ENCODE measurements around the gene TMEM259. TPM values are rescaled to one million over a fixed set of nuclear protein-coding genes. Genes with fewer than 3 reads are reported as not detected.

TMEM259 gene
- total RNA-seq = 72.3 TPM

- ATAC-seq = peak; percentile 83
Measured at GRCh38 chr19:1020868-1021425, at the start of gene TMEM259. TSS of gene TMEM259 (minus strand) at chr19:1021123. CDS start at chr19:1020996, 127 bp downstream.

GRCh38 chr19:1070576-1070930 is 49.6 kb upstream of the TMEM259 start:
- no peak for ATAC-seq

DNA sequence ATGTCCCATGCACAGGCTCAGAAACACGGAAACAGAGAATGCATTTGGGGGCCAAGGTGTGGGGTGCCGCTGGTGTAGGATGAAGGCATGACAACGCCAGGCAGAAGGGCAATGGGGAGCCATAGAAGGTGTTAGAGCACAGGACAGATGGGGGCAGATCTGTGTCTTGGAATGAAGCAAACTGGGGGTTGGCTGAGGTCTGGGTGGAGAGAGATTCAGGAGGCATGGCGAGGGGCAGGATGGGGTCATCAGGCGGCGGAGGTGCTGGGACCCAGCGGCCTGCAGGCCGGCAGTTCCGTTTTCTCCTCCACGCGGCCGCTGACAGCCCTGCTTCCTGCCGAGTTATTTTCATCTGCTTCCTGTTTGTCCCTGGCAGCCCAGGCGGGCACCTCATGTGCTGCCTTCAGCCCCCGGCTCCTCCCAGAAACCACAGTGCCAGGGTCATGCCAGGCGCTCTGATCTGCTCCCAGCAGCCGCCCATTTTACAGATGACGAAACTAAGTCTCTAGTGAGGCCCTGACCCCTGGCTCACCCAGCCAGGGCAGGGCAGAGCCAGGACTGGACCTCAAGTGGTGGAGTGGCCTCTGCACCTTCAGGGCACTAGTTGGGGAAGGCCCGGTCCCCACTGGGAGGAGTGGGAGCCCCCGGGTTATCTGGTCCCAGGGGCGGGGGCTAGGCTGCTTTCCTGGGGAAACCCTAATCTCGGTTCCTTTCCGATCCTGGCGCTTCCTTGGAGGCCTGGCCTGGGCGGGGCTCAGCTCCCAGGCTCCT is 48.3 kb upstream of the TMEM259 start:
- peak; percentile 7 for ATAC-seq

DNA sequence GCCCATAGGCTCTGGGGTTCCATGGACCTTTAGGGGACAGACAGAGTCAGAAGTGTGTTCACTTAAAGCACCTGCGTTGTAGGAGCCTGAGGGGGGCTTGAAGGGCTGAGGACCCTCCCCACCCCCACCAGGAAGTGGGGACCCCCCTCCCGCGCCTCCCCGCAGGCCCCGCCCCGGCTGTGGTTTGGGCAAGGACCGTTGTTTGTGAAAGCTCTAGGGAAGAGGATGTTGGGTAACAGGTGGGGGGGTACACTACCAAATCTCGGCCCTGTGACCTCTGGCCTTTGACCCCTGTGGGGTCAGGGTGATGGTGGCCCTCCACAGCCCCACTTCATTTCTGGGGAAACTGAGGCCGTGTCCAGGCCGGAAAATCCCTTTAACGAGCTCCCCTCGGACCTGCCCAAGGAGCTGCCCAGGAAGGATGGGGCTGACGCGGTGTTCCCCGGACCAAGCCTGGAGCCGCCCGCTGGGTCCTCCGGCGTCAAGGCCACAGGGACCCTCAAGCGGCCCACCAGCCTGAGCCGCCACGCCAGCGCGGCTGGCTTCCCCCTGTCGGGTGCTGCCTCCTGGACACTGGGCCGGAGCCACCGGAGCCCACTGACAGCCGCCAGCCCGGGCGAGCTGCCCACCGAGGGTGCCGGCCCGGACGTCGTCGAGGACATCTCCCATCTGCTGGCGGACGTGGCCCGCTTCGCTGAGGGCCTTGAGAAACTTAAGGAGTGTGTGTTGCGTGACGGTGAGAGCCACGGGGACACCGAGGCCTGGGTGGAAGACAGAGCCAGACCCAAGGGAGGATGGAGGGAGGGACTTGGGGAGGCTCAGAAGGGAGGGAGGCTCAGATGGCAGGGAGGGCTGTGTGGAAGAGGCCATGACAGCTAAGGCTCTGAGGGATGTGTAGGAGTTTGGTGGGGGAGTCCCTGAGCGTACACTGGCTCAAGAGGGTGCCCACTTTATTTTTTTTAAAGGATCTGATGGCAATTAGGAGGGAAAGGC is 47.4 kb upstream of the TMEM259 start:
- peak; percentile 4 for ATAC-seq

DNA sequence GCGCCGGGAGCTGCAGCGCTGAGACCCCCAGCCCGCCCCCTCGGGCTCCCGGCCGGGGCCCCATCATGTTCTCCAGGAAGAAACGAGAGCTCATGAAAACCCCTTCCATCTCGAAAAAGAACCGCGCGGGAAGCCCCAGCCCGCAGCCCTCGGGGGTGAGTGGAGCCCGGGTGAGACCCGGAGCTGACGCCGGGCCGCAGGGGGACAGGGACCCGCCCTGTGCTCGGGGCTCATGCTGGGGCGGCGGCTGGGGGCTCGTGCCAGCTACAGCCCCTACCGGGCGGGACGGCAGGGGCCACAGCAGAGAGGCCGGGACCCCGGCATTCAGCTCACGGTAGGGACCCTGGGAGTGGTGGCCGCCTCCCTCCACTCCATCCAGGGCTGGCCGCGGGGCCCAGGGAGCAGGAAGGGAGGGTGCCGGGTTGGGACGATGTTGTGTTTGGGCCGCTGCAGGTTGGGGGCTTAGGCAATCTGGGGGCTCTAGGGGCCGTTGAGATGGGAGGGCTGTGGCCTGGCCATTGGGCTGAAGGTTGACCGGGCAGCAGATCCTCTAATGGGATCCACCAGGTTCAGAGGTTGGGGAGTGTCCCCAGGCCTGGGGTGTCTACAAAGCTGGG is 46.5 kb upstream of the TMEM259 start:
- peak; percentile 1 for ATAC-seq

- peak; percentile 12 for ATAC-seq
Measured at GRCh38 chr19:1066748-1067340, 45.9 kb upstream of the TMEM259 start, which contains the start of gene ARHGAP45. TSS of gene ARHGAP45 (plus strand) at chr19:1067167. CDS start at chr19:1067406, 239 bp downstream.

- ATAC-seq = no peak
Measured at GRCh38 chr19:1066251-1066747, 45.4 kb upstream of the TMEM259 start.

- peak; percentile 2 for ATAC-seq
Measured at GRCh38 chr19:1065606-1066109, 44.7 kb upstream of the TMEM259 start.

GRCh38 chr19:1064661-1065605 is 44.0 kb upstream of the TMEM259 start:
- ATAC-seq = peak; percentile 51

DNA sequence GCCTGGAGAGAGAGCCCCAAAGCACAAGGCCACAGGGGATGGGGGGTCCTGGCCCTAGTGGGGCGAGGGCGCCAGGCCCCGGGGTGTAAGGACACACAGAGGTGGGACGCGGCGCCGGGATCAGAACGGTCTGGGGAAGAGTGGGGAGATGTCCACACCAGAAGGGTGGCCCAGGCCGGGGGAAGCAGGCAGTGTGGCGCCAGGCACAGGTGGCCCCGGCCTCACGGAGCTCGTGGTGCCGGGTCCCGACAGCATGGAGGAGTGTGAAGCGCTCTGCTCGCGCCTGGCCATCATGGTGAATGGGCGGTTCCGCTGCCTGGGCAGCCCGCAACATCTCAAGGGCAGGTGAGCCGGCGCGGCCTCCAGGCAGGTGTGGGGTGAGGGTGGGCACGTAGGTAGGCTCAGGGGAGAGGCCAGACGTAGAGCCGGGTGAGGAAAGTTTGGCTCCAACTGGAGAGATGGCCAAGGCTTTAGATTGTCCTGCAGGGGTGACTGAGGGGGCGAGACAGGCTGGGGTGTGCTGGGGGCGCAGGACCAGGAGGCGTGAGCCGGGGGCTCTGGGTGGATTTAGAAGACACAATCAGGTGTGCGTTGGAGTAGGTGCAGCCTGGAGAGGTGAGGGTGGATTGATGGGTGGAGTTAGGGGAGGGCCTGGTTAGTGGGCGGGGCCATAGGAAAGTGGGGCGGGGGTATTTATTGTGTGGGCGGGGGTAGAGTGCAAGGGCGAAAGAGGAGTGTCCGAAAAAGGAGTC is 43.2 kb upstream of the TMEM259 start:
- no peak for ATAC-seq

DNA sequence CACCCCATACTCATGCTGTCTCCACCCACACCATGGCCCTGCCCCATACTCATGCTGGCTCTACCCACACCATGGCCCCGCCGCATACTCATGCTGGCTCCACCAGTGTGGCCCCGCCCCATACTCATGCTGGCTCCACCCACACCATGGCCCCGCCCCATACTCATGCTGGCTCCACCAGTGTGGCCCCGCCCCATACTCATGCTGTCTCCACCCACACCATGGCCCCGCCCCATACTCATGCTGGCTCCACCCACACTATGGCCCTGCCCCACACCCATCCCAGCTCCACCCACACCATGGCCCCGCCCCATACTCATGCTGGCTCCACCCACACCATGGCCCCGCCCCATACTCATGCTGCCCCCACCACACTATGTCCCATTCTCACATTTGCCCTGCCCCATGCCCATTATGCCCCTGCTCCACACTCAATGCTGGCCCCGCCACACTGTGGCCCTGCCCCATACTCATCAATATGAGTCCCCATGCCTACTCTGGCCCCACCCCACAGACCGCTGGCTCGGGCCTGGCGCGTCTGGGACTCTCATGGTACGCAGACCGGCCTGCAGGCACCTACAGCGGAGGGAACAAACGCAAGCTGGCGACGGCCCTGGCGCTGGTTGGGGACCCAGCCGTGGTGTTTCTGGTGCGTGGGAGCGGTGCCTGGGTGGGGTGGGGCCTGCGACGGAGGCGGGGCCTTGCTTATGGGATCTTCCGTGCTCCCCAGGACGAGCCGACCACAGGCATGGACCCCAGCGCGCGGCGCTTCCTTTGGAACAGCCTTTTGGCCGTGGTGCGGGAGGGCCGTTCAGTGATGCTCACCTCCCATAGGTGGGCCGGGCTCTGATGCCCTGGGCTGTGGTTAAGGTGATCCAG is 42.3 kb upstream of the TMEM259 start:
- ATAC-seq = no peak

GRCh38 chr19:1062387-1063029 is 41.6 kb upstream of the TMEM259 start:
- ATAC-seq = no peak

DNA sequence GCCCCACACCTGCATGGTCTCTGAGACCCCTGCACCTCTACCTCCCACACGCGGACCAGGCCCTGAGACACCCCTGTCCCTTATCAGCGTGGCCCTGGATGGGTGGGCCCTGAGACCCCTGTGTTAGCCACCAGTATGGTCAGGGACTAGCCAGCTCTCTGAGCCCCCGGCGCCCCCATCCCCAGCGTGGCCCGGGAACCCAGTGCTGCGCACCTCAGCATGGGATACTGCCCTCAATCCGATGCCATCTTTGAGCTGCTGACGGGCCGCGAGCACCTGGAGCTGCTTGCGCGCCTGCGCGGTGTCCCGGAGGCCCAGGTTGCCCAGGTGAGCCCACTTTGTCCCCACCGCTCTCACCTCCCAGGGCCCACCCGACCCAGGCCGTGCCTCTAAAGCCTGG is 41.1 kb upstream of the TMEM259 start:
- ATAC-seq = no peak

GRCh38 chr19:1060689-1061088 is 39.8 kb upstream of the TMEM259 start:
- no peak for ATAC-seq

DNA sequence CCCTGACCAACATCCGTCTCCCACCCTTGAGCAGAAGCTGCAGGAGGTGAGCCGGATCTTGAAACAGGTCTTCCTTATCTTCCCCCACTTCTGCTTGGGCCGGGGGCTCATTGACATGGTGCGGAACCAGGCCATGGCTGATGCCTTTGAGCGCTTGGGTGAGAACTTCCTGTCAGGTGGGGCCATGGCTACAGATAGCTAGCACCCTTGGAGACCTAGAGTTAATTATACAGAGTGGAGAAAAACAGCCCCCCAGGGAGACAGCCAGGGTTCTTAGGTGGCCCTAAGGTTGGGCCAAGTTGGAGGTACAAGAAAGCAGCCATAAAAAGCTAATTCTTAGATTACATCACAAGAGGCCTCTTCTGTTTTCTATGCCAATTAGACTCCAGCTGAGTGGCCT is 37.2 kb upstream of the TMEM259 start:
- ATAC-seq = no peak

DNA sequence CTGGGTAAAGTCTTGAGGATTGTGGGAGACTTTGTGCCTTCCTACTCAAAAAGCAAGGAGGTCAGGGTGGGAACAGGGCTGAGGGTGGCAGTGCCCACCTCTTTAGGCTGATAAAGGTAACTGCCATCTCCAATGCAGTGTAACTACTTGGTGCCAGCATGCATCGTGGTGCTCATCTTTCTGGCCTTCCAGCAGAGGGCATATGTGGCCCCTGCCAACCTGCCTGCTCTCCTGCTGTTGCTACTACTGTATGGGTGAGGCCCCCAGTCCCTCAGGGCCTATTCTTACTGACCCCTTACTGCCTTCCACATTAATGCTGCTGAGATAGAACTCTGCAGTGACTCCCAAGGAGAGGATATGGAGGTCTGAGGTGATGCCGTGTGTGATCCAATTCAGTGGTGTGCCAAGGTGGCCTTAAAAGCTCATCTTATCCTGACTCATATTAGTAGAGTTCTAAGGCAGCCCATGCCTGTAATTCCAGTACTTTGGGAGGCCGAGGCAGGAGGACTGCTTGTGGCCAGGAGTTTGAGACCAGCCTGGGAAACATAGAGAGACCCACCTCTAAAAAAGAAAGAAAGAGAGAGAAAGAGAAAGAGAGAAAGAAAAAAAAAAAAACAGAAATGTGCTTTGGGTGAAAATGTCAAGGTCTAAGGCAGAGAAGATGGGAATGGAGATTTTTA is 36.4 kb upstream of the TMEM259 start:
- peak; percentile 12 for ATAC-seq

DNA sequence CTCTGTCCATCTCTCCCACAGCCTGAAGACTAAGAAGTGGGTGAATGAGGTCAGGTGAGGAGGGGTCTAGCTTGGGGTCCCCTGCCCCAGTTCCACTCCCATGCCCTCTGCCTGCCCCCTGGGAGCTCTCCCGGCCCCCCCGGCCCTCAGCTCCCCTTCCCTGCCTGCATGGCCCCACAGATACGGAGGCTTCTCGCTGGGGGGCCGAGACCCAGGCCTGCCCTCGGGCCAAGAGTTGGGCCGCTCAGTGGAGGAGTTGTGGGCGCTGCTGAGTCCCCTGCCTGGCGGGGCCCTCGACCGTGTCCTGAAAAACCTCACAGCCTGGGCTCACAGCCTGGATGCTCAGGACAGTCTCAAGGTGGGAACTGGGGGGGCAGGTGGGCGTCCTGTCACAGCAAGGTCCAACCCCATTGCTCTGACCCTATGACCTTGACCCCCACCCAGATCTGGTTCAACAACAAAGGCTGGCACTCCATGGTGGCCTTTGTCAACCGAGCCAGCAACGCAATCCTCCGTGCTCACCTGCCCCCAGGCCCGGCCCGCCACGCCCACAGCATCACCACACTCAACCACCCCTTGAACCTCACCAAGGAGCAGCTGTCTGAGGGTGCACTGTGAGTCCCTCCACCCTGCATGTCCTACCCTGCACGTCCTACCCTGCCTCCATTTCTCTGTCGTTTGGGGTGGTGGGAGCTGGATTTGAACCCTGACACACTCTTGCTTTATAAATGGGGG is 35.1 kb upstream of the TMEM259 start:
- ATAC-seq = no peak
